HL-60 (cell line): Measurements from ENCODE around the gene KNCN.

Experiments
- TF ChIP-seq, protein P1 (sequence below): IDR thresholded peaks from 2 replicates; pipeline ENCODE4 v1.6.1; 2012; ENCODE audit warnings: low read depth; ENCODE audit not compliant: insufficient replicate concordance
- TF ChIP-seq, protein P2 (sequence below): IDR thresholded peaks from one replicate; pipeline ENCODE4 v1.5.1; 2011; ENCODE audit warnings: low read length, control low read depth, inconsistent platforms; ENCODE audit not compliant: insufficient read depth

DNA sequence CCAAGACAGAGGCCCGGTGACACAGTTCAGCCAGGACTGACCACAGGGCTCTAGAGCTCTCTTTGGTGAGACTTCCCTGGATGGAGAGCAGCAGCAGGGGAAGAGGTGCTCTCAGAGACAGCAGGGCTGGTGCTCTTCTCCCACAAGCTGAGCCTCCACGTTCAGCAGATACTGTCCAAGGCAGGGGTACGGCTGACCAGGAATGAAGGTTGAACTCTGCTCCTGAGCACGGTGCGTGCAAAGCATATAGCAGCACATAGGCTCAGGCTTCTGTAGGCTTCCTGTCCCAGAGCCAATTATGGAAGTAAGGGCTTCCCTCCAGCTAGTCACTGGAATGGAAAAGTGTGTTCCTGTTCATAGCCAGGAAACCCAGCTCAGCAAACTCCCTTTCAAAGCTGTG, 37.9 kb downstream of the KNCN start:
- TF ChIP-seq, protein P1, sequence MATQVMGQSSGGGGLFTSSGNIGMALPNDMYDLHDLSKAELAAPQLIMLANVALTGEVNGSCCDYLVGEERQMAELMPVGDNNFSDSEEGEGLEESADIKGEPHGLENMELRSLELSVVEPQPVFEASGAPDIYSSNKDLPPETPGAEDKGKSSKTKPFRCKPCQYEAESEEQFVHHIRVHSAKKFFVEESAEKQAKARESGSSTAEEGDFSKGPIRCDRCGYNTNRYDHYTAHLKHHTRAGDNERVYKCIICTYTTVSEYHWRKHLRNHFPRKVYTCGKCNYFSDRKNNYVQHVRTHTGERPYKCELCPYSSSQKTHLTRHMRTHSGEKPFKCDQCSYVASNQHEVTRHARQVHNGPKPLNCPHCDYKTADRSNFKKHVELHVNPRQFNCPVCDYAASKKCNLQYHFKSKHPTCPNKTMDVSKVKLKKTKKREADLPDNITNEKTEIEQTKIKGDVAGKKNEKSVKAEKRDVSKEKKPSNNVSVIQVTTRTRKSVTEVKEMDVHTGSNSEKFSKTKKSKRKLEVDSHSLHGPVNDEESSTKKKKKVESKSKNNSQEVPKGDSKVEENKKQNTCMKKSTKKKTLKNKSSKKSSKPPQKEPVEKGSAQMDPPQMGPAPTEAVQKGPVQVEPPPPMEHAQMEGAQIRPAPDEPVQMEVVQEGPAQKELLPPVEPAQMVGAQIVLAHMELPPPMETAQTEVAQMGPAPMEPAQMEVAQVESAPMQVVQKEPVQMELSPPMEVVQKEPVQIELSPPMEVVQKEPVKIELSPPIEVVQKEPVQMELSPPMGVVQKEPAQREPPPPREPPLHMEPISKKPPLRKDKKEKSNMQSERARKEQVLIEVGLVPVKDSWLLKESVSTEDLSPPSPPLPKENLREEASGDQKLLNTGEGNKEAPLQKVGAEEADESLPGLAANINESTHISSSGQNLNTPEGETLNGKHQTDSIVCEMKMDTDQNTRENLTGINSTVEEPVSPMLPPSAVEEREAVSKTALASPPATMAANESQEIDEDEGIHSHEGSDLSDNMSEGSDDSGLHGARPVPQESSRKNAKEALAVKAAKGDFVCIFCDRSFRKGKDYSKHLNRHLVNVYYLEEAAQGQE: no peak
- TF ChIP-seq, protein P2, sequence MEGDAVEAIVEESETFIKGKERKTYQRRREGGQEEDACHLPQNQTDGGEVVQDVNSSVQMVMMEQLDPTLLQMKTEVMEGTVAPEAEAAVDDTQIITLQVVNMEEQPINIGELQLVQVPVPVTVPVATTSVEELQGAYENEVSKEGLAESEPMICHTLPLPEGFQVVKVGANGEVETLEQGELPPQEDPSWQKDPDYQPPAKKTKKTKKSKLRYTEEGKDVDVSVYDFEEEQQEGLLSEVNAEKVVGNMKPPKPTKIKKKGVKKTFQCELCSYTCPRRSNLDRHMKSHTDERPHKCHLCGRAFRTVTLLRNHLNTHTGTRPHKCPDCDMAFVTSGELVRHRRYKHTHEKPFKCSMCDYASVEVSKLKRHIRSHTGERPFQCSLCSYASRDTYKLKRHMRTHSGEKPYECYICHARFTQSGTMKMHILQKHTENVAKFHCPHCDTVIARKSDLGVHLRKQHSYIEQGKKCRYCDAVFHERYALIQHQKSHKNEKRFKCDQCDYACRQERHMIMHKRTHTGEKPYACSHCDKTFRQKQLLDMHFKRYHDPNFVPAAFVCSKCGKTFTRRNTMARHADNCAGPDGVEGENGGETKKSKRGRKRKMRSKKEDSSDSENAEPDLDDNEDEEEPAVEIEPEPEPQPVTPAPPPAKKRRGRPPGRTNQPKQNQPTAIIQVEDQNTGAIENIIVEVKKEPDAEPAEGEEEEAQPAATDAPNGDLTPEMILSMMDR: no peak
